GM21786 (cell line): ENCODE data around the gene PCGF3.
"Not testable (repeated sequence)": the region's sequence is repeated elsewhere in the genome, so short reads cannot be mapped to it uniquely, and the experiment has no call there.

Experiments used
- ATAC-seq: cut with Tn5 transposase; IDR thresholded peaks from one replicate; pipeline ENCODE4 v1.9.1; 2021; ENCODE audit not compliant: unreplicated experiment

The PCGF3 gene

GRCh38 chr4:703336-704197, 2.1 kb upstream of the PCGF3 start:
- ATAC-seq: no peak

GRCh38 chr4:704198-704891, 1.3 kb upstream of the PCGF3 start:
- ATAC-seq: no peak

GRCh38 chr4:704971-705277, 708 bp upstream of the PCGF3 start:
- ATAC-seq: no peak

DNA sequence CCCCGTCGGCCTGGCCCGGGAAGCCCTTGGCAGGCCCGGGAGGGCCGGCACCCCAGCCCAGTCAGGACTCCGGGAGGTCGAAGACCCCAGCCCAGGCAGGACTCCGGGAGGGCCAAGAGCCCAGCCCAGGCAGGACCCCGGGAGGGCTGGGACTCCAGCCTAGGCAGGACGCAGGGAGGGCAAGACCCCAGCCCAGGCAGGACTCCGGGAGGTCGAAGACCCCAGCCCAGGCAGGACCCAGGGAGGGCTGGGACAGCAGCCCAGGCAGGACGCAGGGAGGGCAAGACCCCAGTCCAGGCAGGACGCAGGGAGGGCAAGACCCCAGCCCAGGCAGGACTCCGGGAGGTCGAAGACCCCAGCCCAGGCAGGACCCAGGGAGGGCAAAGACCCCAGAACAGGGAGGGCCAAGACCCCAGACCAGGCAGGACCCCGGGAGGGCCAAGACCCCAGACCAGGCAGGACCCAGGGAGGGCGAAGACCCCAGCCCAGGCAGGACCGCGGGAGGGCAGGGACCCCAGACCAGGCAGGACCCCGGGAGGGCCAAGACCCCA, 526 bp downstream of the PCGF3 start:
- ATAC-seq: not testable (repeated sequence)

GRCh38 chr4:706834-707598, 1.4 kb downstream of the PCGF3 start:
- no peak for ATAC-seq

DNA sequence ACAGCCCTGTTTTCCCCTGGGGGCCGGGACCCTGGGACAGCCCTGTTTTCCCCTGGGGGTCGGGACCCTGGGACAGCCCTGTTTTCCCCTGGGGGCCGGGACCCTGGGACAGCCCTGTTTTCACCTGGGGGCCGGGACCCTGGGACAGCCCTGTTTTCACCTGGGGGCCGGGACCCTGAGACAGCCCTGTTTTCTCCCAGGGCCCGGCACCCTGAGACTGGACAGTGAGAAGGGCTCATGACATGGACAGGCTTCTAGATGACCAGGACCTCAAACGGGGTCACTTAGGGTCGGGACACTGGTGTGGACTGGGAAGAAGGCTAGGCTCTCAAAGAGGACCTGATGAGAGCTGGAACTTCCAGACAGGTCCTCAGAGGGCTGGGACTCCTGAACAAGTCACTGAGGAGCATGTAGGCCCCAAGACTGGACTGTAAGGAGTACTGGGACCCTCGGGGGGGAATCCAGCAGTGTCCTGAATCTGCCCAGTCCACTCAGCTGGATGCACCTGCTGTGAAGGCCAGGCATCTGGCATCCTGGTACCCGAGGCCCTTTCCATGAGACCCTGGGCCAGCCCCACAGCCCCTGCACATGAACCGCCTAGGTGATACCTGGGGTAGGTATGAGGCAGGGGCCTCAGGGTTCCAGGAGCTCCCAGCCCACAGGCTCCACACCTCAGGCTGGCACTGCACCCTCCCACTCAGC, 2.4 kb downstream of the PCGF3 start:
- ATAC-seq: no peak

DNA sequence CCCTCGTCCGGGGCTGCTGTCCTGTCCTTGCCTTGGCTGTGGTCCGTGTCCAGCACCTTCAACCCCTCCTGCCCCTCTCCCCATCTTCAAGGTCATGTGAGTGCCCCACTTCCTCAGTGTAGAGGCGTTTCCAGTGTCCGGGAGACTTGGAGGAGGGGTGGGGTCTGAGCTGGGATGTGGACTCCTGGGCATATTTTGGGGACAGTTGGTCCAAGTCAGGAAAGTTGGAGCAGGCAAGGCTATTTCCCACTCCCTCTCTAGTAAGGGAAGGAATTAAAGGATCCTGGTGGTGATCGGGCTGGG, 3.0 kb downstream of the PCGF3 start:
- no peak for ATAC-seq

GRCh38 chr4:709348-709747, 3.7 kb downstream of the PCGF3 start:
- ATAC-seq: no peak

DNA sequence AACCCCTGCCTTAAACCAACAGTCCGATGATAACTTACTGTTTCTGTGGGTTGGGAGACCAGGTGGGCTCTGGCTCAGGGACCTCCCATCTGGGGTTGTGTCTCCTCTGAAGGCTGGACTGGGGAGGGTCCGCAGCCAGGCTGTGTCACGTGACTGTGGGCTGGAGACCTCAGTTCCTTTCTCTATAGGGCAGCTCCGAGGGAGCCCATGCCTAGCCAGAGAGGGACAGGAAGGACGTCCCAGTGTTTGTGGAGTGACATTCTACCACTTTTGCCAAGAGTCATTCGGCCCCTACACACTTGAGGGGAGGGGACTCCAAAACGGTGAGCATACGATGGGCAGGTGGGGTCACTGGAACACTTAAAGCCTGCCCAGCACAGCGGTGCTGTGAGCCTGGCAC, 4.5 kb downstream of the PCGF3 start:
- ATAC-seq: no peak

DNA sequence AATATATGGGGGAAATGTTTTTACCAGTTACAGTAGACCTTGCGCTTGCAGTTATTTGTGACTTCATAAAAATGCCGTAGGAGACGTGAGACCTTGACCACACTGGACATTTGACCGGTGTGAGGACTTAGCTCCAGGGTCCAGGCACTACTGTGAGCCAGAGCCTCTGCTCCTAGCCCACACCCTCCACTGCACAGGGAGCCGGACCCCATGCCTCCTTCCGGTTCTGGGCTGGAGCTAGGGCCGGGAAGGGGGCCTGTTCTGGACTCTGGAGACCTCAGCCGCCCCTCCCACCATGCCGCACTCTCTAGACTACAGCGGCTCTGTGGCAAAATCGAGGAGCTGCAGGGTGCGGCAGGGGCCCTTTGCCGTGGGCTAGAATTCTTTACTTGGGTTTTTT, 5.3 kb downstream of the PCGF3 start:
- no peak for ATAC-seq

GRCh38 chr4:712093-712492, 6.5 kb downstream of the PCGF3 start:
- no peak for ATAC-seq

- ATAC-seq: no peak
These were observed 7.4 kb downstream of the PCGF3 start for GRCh38 chr4:712916-713632.

DNA sequence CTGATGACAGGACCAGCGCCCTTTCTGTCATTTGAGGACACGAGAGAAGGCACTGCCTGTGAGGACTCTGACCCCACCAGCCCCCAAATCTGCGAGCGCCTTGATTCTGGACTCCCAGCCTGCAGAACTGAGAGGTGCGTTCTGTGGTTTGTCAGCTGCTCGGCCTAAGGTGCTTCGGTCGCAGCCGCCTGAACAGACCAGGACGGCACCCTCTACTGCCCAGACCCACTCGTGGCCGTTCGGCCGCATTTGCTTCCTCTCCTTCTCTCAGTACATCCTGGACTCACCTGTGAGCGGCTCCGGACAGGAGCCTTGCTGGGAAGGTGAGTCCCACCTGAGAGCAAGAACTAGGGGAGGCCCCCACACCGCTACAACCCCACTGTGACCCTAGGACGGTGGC, 8.5 kb downstream of the PCGF3 start:
- no peak for ATAC-seq

DNA sequence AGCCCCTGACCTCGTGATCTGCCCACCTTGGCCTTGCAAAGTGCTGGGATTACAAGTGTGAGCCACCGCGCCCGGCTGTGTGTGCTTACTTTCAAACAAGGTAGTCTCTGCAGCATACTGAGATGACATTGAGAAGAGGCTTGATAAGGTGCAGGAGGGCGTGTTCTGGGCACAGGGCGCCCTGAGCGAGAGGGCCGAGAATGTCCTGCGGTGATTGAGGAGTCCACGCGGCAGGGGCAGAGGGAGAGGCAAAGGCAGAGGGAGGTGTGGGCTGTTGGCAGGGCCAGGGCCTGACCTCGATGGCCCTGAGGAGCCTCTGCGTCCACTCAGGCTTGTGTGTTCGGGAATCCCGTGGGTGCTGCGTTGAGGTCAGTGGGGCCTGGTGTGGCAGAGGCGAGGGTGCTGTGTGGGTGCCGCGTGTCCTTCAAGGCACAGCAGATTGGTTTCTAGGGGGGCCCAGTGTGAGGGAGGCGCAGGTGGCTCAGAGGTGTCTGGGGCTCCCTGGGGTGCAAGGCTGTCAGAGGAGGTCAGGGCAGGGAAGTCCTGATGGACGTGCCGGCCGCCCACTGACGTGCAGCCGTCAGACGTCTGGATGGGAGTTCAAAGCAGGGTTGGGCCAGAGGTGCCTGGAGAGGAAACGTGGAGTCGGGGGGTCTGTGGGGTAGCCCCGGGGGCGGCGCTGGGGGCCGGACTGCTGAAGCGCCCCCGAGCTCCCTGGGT, 12.1 kb downstream of the PCGF3 start:
- ATAC-seq: no peak

- no peak for ATAC-seq
These were observed 12.8 kb downstream of the PCGF3 start for GRCh38 chr4:718460-718859.

DNA sequence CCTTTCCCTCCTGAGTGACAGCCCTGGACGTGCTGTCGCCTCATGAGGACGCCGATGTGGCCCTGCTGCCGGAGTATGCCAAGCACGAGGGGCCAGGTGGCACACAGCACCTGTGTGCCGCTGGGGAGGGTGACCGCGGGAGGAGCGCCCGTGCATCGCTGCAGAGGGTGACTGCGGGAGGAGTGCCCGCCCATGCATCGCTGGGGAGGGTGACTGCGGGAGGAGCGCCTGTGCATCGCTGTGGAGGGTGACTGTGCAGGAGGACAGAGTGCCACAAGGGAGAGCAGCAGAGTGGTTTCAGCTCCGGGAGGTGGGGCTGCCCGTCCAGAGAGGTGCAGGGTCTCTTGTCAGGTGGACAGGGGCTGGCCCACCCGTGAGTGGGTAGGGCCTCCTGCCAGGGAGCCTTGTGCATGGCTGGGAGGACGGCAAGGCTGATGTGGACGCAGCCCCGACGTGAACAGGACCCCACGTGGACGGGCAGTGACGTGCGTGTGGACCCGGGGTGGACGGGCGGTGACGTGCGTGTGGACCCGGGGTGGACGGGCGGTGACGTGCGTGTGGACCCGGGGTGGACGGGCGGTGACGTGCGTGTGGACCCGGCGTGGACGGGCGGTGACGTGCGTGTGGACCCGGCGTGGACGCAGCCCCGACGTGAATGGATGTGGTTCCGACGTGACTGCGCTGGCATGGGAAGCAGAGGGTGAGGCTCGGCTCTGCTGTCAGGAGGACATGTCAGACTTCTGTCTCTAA, 14.7 kb downstream of the PCGF3 start:
- ATAC-seq: no peak

GRCh38 chr4:721261-722168, 15.9 kb downstream of the PCGF3 start:
- ATAC-seq: no peak

DNA sequence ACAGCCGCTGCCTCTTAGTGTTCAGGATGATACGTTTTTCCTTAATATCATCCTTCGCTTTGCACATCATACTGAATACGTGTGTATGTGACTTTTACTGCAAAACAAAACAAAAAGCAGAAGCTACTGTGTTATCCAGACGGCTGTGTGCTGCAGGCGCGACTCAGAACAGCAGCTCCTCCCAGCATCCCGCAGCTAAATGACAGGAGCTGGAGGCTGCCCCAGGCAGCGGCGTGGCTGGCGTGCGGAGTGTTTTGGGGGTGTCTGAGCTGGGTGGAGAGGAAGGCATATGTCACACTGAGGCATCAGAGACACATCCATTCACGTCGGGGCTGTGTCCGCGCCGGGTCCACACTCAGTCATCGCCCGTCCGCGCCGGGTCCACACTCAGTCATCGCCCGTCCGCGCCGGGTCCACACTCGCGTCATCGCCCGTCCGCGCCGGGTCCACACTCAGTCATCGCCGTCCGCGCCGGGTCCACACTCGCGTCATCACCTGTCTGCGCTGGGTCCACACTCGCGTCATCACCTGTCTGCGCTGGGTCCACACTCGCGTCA, 16.6 kb downstream of the PCGF3 start:
- no peak for ATAC-seq
